GM19372 (cell line): ENCODE data around the gene GTF2IRD2.
A peak's percentile ranks its signal among the peaks of the same experiment; 100 is the strongest.
"Not testable (repeated sequence)": the region's sequence is repeated elsewhere in the genome, so short reads cannot be mapped to it uniquely, and the experiment has no call there.

ENCODE experiments used
- ATAC-seq: cut with Tn5 transposase; IDR thresholded peaks from one replicate; pipeline ENCODE4 v1.9.1; 2021; ENCODE audit warnings: mild to moderate bottlenecking, low read depth, moderate library complexity; ENCODE audit not compliant: unreplicated experiment

Gene GTF2IRD2

DNA sequence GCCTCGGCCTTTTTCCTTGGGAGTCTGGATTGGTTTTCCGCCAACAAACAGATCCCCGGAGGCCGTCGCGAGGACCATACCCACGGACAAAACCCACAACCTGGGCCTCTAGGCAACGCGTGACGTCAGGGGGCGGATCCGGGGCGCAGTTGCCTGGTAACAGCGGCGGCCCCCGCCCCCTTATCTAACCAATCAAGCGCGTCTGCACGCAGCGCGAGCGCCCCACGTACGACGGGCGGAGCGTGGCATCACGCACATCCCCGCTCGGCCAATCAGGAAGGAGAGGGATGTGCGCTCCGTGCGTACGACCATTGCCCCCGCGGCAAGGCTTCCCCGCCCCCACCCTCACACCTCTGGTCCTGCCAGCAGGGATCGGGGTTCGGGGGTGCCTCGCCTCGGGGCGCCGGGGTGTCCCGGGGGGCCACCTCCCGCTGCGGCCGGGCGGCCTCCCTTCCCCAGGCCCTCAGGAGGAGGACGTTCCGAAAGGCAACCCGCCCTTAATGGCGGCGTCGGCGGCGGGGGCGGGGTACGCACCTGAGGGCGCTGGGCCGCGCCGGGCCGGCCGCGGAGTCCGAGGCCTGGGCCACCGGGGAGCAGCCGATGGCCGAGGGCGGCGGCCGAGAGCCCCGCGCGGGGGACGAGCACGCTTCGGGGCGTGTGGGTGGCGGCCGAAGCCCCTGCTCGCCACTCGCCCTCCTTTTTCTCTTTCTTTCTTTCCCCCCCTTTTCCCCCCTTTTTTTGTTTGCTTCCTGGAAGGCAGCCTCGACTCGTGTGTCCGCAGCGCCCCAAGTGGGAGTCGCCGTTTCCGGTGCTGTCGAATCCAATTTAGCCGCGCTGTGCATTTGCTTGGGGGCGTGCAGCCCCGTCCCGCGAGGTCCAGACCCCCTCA is at the start of gene GTF2IRD2:
TSS of gene GTF2IRD2 (minus strand) at position 773 of the 889 bp plus-strand sequence. CDS start 15,227 bp downstream, outside the sequence.
- peak; percentile 88 for ATAC-seq

DNA sequence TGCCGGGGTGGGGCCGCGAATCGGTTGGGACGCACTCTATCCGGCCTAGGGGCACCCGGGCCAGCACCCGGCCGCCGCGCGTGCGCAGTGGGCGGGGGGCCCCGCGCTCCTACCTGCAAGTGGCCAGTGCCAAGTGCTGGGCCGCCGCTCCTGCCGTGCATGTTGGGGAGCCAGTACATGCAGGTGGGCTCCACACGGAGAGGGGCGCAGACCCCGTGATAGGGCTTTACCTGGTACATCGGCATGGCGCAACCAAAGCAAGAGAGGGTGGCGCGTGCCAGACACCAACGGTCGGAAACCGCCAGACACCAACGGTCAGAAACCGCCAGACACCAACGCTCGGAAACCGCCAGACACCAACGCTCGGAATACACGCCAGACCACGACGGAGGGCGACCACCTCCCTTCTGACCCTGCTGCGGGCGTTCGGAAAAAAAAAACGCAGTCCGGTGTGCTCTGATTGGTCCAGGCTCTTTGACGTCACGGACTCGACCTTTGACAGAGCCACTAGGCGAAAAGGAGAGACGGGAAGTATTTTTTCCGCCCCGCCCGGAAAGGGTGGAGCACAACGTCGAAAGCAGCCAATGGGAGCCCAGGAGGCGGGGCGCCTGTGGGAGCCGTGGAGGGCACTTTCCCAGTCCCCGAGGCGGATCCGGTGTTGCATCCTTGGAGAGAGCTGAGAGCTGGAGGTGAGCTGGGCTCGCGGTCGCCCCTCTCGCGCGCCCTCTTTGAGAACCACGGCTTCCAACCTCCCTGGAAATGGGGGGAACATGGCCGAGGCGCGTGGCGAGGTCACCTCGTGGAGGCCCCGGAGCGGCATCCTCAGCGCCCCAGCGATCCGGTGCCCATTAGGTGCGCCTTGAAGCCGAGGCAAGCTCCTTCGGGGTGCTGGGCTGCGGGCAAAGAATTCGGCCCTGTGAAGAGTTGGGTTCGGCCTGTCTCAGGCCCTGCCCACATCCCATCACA is 39.0 kb upstream of the GTF2IRD2 start:
- peak; percentile 65 for ATAC-seq

DNA sequence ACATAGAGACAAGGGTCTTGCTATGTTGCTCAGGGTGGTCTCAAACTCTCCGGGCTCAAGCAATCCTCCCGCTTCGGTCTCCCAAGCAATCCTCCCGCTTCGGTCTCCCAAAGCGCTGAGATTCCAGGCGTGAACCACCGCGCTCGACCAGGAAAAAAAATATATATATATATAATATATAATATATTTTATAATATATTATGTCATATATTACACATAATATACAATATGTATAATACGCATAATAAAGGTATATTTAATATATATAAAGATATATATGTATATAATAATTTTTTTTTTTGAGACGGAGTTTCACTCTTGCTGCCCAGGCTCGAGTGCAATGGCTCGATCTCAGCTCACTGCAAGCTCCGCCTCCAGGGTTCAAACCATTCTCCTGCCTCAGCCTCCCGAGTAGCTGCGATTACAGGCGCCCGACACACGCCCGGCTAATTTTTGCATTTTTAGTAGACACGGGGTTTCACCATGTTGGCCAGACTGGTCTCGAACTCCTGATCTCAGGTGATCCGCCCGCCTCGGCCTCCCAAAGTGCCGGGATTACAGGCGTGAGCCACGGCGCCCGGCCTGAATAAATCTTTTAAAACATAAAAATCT is 38.2 kb upstream of the GTF2IRD2 start:
- ATAC-seq: not testable (repeated sequence)

DNA sequence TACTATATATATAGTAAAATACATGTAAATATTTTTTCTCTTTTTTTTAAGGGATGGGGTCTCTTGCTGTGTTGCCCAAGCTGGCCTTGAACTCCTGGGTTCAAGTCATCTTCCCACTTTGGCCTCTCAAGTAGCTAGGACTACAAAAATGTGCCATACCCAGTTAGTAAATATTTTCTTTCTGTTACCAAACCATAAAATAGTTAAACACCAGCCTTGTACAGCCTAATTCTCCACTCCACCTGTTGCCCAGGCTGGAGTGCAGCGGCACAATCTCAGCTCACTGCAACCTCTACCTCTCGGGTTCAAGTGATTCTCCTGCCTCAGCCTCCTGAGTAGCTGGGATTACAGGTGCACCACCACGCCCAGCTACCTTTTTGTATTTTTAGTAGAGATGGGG is 33.9 kb upstream of the GTF2IRD2 start:
- not testable (repeated sequence) for ATAC-seq

DNA sequence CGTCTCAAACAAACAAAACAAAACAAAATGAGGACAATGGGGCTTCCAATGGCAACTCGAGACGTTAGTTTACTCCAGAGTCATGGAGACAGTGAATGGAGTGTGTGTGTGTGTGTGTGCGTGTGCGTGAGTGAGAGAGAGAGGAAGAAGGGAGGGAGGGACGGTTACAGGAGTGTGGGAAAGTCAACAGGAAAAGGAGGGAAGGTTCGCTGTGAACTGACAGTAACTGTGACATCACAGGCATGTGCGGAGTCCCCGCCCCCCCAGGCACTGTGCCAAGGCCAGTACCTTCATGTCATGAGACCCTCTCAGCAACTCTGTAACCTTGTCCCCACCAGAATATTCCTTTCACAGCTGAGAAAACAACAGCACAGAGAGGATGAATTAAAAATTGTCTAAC is 30.7 kb upstream of the GTF2IRD2 start:
- ATAC-seq: not testable (repeated sequence)

DNA sequence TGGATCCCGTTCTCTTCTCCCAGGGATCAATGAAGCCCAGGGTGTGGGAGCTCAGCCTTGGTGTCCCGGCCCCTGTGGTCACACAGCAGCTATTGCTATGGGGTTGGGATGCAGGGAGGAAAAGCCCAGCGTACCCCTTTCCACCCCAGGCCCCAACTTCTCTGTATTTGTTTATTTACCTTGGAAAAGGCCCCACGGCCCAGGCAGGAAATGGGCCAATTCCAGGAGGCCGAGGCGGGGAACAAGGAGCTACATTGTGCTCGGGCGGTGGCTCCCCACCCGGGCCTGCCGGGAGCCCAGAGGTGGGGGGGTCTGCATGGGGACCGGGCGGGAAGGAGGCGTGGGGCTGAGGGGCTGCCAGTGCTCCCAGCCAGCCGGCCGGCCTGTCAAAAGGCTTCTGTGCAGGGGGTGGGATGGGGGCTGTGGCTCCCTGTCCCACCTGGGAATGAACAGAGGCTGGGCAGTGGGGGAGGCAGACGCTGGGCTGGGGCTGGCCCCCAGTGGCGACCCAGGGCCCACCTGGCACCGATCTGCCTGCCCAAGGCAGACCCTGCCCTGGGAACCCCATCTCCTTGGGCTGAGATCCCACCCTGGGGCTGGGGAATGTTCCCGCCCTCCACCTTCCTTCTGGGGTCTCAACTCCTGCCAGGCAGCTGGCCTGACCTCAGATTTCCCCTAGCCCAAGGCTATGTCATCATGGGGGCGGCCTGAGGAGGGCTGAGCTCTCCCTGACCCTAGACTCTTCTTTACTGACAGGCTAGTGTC is 23.5 kb upstream of the GTF2IRD2 start:
- ATAC-seq: not testable (repeated sequence)

DNA sequence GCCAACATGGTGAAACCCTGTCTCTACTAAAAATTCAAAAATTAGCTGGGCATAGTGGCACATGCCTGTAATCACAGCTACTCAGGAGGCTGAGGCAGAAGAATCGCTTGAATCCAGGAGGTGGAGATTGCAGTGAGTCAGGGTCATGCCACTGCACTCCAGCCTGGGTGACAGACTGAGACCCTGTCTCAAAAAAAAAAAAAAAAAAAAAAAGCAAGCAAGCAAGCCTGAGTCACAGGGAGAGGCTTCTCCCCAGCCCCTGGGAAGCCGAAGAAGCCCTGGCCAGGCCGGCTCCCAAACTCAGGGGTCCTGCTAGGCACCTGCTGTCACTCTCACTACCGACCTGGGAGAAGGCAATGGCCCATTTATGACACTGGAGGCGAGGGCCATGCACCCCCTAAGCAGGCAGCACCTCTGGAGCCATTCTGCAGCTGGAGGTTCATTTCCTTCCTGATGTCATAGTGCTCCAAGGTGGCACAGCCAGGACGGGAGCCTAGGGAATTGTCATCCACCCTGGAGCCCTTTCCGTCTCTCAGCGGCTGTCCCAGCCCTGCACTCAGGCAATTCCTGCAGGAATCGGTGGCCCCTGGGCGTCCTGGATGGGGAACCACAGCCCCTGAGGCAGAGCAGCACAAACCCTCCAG is 22.8 kb upstream of the GTF2IRD2 start:
- not testable (repeated sequence) for ATAC-seq

DNA sequence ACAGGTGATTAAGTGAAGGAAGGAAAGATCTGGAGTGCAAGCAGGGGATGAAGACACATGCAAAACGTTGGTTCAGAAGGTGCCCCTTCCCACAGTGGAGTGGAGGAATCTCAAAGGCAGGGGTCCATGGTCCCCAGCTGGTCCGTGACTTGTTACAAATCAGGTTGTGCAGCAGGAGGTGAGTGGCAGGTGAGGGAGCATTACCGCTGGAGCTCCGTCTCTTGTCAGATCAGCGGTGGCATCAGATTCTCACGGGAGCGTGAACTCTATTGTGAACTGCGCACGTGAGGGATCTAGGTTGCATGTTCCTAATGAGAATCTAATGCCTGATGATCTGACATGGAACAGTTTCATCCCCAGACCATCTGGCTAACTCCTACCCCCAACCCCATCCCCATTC is 21.1 kb upstream of the GTF2IRD2 start:
- ATAC-seq: not testable (repeated sequence)

DNA sequence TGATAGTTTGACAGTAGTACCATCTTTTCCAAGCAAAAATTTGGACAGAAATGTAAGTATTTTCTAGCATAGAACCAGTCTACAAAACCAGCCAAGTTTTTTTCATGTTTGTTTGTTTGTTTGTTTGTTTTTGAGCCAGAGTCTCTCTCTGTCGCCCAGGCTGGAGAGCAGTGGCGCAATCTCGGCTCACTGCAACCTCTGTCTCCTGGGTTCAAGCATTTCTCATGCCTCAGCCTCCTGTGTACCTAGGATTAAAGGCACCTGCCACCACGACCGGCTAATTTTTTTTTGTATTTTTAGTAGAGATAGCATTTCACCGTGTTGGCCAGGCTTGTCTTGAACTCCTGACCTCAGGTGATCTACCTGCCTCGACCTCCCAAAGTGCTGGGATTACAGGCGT is 14.4 kb upstream of the GTF2IRD2 start:
- not testable (repeated sequence) for ATAC-seq

DNA sequence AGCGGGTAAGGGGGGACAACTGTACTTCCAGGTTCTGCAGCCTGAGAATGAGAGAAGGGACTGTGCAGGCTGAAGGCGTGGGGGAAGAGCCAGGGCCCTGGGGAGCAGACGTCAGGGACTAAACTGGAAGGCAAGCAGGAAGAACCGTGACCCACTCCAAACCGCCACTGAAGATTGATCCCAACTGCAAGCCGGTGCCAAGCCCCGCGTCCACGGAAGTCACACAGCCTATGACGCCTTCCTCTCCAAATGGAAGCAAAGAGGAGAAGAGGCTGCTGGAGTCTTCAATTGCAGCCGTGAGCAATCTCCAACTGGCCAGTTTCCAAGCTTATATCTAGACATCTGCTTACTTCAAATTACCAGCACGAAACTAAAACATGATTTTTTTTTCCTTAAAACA is 1.6 kb downstream of the GTF2IRD2 start:
- not testable (repeated sequence) for ATAC-seq

DNA sequence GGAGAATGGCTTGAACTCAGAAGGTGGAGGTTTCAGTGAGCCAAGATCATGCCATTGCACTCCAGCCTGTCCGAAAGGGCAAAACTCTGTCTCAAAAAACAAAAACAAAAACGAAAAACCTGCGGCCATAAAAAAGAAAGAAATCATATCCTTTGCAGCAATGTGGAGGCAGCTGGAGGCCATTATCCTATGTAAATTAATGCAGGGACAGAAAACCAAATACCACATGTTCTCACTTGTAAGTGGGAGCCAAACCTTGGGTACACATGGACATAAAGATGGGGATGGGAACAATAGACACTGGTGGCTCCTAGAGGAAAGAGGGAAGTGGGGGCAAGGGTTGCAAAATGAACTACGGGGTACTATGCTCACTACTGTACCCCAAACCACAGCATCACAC is 21.0 kb downstream of the GTF2IRD2 start:
- ATAC-seq: not testable (repeated sequence)

DNA sequence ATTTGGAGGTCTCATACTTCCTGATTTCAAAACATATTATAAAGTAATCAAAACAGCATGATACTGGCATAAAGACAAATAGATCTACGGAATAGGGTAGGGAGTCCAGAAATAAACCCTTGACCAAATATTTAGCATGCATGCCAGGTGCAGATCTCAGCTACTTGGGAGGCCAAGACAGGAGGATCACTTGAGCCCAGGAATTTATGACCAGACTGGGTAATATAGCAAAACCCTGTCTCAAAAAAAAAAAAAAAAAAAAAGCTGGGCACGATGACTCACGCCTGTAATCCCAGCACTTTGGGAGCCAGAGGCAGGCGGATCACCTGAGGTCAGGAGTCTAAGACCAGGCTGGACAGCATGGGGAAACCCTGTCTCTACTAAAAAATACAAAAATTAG is 21.4 kb downstream of the GTF2IRD2 start:
- not testable (repeated sequence) for ATAC-seq

DNA sequence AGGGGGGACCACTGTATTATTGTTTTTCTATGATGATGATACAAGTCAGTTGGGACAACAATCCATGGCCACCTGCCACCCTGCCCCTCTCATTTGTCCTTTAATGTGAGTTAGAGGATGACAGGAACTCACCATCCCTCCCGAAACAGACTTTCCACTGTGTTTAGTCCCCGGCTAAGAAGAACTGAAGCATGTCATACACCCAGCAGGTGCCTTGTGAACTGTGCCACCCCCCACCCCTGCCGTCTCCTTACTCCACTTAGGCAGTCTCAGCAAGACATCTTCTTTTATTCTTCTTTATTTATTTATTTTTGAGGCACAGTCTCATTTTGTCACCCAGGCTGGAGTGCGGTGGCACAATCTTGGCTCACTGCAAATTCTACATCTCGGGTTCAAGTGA is 30.1 kb downstream of the GTF2IRD2 start:
- not testable (repeated sequence) for ATAC-seq

DNA sequence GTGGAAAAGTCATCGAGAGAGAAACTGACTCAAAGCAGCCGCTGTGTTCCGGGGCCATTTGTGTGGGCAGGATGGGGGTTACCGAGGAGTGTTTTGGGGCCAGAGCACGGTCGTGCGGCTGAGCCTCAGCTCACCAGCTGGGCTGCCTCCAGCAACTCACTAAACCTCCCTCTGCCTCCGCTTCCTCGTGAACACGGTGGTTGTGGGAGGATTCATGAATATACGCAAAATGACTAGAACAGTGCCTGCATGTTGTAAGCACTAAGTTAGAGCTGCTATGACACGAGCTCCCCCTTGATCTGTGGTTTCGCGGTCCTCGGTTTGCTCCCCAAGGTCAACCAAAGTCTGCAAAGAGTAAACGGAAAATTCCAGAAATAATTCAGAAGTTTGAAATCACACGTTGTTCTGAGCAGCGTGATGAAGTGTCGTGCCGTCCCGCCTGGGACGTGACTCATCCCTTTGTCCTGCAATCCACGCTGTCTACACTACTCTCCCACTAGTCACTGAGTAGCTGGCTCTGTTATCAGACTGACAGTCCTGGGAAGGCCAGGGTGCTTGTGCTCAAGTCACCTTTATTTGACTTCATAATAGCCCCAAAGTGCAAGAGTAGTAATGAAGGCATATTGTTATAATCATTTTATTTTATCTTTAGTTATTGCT is 31.1 kb downstream of the GTF2IRD2 start:
- peak; percentile 80 for ATAC-seq

DNA sequence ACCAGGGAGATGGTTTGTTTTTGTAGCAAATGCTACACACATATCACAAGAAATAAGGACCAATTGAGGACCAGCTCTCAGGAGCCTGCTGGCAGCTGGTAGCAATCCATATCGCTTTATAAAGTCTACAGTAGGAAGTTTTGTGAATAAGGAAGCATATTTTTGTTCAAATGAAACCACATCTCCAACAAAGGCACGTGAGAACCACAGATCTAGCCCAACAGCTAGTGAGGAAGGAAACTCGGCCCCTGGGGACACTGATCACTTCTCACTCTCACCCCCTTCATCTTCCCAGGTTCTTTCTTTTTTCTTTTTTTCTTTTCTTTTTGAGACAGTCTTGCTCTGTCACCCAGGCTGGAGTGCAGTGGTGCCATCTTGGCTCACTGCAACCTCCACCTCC is 35.5 kb downstream of the GTF2IRD2 start:
- not testable (repeated sequence) for ATAC-seq

DNA sequence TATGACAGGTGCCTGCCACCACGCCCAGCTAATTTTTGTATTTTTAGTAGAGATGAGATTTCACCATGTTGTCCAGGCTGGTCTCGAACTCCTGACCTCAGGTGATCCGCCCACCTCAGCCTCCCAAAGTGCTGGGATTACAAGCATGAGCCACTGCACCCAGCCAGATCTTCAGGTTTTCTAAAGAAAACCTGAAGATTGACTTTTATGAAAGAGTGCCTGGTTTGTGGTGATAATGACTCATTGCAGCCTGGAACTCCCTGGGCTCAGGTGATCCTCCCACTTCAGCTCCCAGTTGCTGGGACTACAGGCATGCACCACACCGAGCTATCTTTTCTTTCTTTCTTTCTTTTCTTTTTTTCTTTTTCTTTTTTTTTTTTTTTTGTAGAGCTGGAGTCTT is 52.8 kb downstream of the GTF2IRD2 start:
- ATAC-seq: not testable (repeated sequence)

DNA sequence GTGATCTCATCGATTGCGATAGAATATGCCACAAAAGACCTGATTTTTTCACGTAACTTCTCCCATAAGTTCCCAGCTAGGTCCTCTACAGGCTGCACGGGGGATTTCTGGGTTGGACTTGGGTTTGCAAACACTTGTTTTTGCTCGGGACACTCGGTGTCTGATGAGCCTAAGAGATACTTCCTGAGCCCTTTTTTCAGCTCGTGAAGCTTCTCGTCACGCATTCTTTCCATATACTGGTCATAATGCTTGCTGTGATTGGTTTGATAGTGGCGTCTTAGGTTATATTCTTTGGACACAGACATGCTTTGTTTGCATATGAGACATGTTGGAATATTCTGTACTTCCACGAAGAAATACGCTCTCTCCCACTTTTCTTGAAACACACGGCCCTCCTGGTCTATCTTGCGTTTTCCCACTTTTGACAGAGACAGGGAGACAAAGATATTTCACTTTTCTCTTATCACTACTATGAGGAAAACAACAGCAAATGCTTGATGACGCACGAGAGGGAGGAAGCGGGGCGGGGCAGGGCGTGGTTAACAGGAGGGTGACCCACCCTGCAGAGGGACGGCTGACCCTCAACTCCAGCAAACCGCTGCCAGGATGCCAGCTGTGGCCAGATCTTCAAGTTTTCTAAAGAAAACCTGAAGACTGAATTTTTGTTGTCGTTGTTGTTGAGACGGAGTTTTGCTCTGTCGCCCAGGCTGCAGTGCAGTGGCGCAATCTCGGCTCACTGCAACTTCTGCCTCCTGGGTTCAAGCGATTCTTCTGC is 53.4 kb downstream of the GTF2IRD2 start:
- ATAC-seq: not testable (repeated sequence)

DNA sequence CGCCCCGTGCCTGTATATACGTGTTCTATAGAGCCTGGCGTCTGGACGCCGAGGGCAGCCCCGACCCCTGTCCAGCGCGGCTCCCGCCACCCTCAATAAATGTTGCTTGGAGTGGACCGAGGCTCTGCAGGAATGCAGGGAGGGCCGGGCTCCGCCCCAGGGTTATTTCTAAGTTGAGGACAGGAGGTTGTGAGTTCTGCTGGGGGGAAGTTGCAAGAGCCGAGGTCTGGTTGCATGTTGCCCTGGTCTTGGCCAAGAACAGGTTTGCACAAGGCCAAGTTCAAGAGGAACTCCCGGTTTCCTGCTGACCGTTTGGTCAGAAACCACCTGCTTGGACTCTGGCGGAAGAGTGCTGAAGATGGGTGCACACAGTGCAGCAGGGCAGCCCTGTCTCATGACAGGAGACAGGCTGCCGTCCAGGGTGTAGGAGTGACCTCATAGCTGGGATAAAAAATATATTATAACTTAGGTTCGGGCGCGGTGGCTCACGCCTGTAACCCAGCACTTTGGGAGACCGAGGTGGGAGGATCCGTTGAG is 62.1 kb downstream of the GTF2IRD2 start:
- ATAC-seq: not testable (repeated sequence)
